Measurements from ENCODE around the gene MR1.
"Not testable (repeated sequence)": the region's sequence is repeated elsewhere in the genome, so short reads cannot be mapped to it uniquely, and the experiment has no call there.

MR1 gene

GRCh38 chr1:181028615-181029014, 5.2 kb upstream of the MR1 start:
- DNase-seq (ENCODE audit: low read depth in 2 of 2) = no peak

DNA sequence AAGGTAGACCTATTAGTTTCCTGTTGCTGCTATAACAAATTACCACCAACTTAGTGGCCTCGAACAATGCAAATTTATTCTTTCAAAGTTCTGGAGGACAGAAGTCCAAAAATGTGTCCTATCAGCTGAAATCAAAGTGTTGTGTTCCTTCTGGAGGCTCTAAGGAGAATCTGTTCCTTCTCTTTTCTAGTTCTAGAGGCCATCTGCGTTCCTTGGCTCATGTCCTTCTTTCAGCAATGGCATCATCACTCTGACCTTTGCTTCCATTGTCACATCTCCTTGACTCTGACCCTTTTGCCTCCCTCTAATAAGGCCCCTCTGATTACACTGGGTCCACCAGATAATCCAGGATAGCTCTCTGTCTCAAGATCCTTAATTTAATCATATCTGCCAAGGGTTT, 1.2 kb upstream of the MR1 start:
- no peak for DNase-seq (ENCODE audit: low read depth in 2 of 2)

DNA sequence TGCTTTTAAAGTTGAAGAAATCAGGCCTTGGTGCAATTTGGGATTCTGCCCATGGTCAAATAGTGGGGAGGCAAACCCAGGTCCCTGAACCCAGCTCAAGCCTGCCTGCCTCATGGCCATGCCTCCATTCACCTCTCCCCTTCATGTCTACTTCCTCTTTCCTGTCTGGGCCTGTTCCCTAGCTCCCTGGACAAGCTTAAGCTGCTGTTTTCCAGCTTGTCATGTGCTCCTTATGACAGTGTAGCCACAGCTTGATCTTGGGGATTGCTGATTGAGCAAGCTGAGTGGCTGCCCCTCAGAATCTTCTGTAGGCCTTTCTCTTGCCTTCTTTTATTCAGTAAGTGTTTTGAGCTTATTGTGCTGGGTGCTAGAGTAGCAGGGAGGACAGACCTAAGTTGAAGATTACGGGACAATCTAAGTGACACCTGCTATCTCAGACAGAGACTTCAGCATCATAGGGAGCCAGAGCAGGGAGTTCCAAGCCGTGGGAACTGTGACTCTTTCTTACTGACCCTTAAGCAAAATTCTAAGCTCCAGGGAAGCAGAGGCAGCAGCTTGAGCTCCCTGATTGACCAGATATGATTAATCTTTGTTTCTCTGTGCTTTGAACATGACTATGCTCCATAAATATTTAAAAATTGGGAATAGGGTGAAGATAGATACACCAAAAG, 520 bp upstream of the MR1 start:
- no peak for DNase-seq (ENCODE audit: low read depth in 2 of 2)

GRCh38 chr1:181035210-181035609, 1.4 kb downstream of the MR1 start:
- DNase-seq (ENCODE audit: low read depth in 2 of 2) = not testable (repeated sequence)

GRCh38 chr1:181036107-181036836, 2.5 kb downstream of the MR1 start:
- DNase-seq (ENCODE audit: low read depth in 2 of 2) = no peak

- no peak for DNase-seq (ENCODE audit: low read depth in 2 of 2)
These were observed 3.6 kb downstream of the MR1 start for GRCh38 chr1:181037386-181037785.

GRCh38 chr1:181038399-181038873, 4.7 kb downstream of the MR1 start:
- peak in 1 of 2 donors; percentile 26 for DNase-seq (ENCODE audit: low read depth in 2 of 2)

GRCh38 chr1:181040284-181040865, 6.6 kb downstream of the MR1 start:
- no peak for DNase-seq (ENCODE audit: low read depth in 2 of 2)

DNA sequence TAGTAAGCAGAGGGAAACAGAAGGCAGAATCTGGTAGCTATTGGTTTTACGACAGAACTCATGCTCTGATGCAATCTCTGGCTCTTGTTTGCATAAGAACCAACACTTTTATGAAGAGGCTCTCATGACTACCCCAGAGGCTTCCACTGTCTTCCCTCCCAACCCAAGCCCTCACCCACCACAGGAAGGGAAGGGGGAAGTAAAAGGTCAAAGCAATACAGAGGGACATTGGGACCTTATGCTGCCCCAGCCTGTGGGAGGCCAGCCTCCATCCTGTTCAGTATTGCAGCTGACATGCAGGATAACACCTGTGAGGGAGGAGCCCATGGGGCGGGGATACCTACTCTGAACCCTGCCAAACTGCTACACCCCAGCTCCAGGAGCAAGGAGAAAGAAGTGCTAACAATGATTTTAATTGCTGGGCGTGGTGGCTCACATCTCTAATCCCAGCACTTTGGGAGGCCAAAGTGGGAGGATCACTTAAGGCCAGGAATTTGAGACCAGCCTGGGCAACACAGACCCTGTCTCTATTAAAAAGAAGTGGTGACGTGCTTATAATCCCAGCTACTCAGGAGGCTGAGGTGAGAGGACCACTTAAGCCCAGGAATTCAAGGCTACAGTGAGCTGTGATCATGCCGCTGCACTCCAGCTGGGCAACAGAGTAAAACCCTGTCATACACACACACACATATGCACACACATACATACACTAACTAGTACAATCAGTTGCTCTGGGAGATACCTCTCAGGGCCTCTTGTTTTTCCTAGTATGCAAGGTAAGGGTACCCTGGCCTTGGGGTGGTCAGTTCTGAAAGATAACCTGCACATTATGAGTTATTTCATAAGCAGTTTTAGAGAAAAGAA, 9.5 kb downstream of the MR1 start:
- DNase-seq (ENCODE audit: low read depth in 2 of 2) = no peak

DNA sequence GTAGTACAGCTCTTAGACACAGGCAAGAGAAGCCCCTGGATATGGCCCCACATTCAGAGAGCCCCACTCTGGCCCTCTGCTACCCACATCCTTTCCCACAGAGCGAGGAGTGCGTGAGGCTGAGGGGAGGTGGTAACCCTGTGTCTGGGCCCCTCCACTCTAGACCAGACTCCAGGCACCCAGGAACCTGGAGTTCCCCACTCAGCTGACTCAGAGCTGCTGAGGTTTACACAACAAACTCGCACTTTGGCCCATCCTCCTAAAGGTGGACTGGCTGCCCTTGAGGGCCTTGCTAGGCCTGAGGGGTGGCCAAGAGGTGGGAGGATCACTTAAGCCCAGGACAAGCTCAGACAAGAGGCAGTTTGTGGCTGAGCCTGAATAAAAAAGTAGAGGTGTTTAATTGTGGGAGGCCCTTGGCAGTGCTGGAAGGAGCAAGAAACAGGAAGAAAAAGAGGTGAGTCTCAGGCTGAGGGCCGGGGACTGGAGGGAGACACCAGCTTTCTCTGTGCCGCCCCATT, 10.7 kb downstream of the MR1 start:
- DNase-seq (ENCODE audit: low read depth in 2 of 2) = no peak

DNA sequence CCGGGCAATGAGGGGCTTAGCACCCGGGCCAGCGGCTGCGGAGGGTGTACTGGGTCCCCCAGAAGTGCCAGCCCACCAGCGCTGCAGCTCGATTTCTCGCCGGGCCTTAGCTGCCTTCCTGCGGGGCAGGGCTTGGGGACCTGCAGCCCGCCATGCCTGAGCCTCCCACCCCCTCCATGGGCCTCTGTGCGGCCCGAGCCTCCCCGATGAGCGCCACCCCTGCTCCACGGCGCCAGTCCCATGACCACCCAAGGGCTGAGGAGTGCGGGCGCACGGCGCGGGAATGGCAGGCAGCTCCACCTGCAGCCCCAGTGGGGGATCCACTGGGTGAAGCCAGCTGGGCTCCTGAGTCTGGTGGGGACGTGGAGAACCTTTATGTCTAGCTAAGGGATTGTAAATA, 12.2 kb downstream of the MR1 start:
- DNase-seq (ENCODE audit: low read depth in 2 of 2) = not testable (repeated sequence)

DNA sequence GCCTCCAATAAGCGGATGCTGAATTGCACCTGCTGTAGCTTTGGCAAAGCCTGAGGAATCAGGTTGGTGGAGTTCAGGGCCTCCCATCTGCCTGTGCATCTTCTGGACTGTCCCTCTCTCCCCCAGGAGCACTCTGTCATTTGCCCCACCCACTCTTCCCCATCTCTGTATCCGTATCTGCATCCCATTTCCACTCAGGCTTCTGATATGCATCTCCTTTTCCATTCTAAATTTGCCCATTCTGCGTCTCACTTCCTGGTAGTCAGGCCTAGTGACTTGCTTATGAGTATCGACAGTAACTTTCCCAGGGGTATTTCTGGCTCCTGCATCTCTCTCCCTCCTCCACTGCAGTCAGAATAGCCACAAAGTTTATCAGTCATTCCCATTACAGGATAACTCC, 15.6 kb downstream of the MR1 start:
- DNase-seq (ENCODE audit: low read depth in 2 of 2) = no peak

DNA sequence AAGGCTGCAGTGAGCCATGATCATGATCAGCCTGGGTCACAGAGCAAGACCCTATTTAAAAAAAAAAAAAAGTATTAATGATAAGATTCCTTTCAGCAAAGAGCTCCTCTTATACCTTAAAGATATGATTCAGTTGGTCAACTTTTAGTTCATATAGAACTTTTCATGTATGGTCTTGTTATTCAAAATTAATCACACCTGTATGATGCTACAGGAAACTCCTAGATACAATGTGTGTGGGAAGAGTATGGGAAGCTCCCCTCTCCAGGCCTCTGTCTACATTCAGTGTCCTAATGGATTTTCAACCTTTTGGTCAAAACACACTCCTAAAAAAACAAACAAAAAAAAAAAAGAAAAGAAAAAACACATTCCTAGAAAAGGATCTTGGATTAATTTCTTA, 17.1 kb downstream of the MR1 start:
- DNase-seq (ENCODE audit: low read depth in 2 of 2) = no peak

DNA sequence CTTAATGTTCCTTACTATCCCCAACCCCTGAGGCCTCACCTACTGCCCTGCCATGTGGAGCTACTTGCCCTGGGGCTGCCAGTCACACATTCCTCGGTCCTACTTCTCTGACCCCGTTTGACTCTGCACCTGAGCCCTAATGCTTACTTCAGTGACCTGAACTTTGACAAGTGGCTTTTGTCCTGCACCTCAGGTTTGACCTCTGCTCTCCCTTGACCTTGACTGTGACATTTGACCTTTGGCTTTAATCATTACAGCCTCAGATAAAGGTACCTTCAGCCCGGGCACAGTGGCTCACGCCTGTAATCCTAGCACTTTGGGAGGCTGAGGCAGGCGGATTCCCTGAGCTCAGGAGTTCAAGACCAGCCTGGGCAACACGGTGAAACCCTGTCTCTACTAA, 22.8 kb downstream of the MR1 start:
- no peak for DNase-seq (ENCODE audit: low read depth in 2 of 2)

DNA sequence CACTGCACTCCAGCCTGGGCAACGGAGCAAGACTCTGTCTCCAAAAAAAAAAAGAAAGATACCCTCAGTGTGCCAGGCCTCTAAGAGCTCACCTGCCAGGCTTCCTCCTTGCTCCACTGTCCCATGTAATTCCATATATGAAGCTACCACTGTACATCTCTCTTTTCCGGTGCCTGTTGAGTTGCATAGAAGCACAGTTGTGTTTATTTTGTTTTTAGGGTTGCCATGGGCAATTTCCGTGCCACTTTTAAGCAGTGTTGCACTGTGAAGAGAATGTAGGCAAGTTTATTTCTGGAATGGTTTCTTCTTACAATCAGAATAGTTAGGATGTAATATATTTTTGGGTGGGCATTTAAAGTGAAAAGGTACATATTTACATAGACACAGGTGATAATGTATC, 23.3 kb downstream of the MR1 start:
- no peak for DNase-seq (ENCODE audit: low read depth in 2 of 2)

- DNase-seq (ENCODE audit: low read depth in 2 of 2) = no peak
These were observed 25.7 kb downstream of the MR1 start for GRCh38 chr1:181059435-181059834.

DNA sequence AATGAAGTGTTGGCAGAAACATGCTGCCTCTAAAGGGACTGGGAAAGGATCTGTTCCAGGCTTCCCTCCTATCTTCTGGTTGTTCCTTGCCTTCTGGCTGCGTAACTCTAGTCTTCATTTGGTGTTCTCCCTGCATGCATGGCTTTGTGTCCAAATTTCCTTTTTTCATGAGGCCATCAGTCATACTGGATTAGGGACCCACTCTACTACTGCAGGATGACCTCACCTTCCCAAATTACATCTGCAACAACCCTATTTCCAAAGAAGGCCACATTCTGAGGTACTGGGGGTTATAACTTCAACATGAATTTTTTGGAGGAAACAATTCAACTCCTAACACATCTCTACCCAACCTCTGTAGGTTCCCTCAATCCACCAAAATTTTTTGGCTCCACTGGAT, 26.3 kb downstream of the MR1 start:
- DNase-seq (ENCODE audit: low read depth in 2 of 2) = no peak

GRCh38 chr1:181060947-181061346, 27.2 kb downstream of the MR1 start:
- not testable (repeated sequence) for DNase-seq (ENCODE audit: low read depth in 2 of 2)

DNA sequence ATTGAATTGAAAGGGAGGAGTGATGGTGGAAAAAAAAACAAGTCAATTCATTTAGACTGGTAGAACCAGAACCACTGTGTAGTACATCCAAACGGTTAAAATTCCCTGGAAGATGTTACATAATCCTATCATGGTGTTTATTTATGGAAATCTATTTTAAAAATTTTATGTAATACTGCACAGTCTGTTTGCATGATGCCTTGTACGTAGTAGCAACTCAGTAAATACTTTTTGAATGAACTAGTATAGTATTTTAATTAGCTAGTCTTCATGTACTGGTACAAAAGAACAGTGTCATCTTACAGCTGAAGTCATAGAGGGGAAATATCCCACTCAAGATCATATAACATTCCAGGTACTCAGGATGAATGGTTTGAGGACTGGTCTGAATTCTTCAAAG, 27.7 kb downstream of the MR1 start:
- DNase-seq (ENCODE audit: low read depth in 2 of 2) = no peak

GRCh38 chr1:181061891-181062835, 28.4 kb downstream of the MR1 start:
- no peak for DNase-seq (ENCODE audit: low read depth in 2 of 2)

Measured in stimulated activated CD4-positive, alpha-beta T cell treated with anti-CD3 and anti-CD28 coated beads, Interleukin-1b, Interleukin-23, amount 100 ng/mL, for 1 hour (primary cell).